ENCODE measurements around the gene TTC39B.

DNA sequence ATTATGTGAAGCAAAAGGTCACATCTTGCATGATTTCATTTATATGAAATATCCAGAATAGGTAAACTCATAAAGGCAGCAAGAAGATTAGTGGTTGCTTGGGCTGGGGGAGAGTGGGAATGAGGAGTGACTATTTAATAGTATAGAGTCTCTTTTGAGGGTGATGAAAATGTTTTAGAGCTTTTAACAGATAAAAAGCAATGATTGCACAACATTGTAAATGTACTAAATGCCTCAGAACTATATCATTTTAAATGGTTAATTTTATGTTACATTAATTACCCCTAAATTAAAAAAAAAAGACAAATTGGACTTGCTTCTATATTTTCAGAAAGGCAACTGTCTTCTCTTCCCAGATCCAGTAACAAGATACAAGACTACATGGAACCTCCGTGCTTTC lies 21.9 kb upstream of the TTC39B start:
- TF ChIP-seq EZH2 (optimal IDR thresholded peaks at IDR 0.05; ENCODE audit: low read depth, low read length) = no peak
- TF ChIP-seq, protein P1, sequence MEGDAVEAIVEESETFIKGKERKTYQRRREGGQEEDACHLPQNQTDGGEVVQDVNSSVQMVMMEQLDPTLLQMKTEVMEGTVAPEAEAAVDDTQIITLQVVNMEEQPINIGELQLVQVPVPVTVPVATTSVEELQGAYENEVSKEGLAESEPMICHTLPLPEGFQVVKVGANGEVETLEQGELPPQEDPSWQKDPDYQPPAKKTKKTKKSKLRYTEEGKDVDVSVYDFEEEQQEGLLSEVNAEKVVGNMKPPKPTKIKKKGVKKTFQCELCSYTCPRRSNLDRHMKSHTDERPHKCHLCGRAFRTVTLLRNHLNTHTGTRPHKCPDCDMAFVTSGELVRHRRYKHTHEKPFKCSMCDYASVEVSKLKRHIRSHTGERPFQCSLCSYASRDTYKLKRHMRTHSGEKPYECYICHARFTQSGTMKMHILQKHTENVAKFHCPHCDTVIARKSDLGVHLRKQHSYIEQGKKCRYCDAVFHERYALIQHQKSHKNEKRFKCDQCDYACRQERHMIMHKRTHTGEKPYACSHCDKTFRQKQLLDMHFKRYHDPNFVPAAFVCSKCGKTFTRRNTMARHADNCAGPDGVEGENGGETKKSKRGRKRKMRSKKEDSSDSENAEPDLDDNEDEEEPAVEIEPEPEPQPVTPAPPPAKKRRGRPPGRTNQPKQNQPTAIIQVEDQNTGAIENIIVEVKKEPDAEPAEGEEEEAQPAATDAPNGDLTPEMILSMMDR (IDR thresholded peaks at IDR 0.05; ENCODE audit: low read length) = no peak

All from MM.1S (cell line).